Measurements from ENCODE around the gene VPS36.

DNA sequence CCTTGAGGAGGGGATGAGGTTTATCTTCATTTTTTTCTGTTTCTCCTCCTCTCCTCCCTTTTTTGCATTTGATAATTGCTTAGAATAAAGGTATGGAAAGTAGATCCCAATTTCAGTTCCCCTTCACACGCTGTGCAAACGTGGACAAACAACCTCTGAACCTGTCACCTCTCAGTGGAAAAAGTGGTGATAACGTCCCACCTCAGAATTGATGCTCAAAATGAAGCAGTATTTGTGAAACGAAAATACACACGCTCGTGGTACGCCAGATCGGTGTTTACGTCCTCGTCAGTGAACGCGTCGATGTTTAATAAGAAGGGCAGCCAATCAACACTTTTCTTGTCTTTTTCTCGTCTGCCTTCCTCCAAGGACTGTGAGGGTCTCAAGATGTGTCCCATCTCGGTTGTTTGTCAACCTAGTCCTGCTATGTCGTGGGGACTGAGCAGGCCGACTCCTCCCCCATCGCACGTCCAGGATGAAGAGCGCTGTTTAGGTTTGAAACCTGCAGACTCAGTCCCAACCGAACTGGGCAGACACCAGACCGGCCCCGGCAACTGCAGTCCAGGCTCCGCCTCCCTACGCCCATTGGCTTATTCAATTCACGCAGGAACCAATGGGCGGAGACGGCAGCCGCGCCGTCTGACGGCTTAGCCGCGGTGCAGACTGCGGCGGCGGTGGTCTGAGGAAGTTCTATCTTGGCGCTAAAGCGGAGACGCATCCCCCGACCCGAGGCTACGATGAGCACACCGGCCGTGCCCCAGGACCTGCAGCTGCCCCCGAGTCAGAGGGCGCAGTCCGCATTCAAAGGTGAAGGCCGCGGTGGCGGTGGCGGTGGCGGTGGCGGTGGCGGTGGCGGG lies 4.6 kb upstream of the VPS36 start, which contains the start of gene CKAP2:
- TF ChIP-seq, protein P1, sequence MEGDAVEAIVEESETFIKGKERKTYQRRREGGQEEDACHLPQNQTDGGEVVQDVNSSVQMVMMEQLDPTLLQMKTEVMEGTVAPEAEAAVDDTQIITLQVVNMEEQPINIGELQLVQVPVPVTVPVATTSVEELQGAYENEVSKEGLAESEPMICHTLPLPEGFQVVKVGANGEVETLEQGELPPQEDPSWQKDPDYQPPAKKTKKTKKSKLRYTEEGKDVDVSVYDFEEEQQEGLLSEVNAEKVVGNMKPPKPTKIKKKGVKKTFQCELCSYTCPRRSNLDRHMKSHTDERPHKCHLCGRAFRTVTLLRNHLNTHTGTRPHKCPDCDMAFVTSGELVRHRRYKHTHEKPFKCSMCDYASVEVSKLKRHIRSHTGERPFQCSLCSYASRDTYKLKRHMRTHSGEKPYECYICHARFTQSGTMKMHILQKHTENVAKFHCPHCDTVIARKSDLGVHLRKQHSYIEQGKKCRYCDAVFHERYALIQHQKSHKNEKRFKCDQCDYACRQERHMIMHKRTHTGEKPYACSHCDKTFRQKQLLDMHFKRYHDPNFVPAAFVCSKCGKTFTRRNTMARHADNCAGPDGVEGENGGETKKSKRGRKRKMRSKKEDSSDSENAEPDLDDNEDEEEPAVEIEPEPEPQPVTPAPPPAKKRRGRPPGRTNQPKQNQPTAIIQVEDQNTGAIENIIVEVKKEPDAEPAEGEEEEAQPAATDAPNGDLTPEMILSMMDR (IDR thresholded peaks at IDR 0.05): no peak
- peak; percentile 57 for TF ChIP-seq POLR2A (IDR thresholded peaks at IDR 0.05)

All from breast epithelium (tissue), 3 donors.